ENCODE measurements around the gene DBH.

DBH gene

GRCh38 chr9:133654736-133655657, 18.8 kb downstream of the DBH start:
- no peak for DNase-seq (ENCODE audit: low read depth)
- TF ChIP-seq CTCF (conservative IDR thresholded peaks at IDR 0.05; ENCODE audit: control insufficient read depth, insufficient read depth, low read depth, low read length), result no peak
- H3K4me3 ChIP-seq (ENCODE audit: control insufficient read depth, low read depth, low read length), result no peak overlapping the region

- DNase-seq (ENCODE audit: low read depth), result no peak
- no peak overlapping the region for H3K4me3 ChIP-seq (ENCODE audit: control insufficient read depth, low read depth, low read length)
- TF ChIP-seq CTCF (conservative IDR thresholded peaks at IDR 0.05; ENCODE audit: control insufficient read depth, insufficient read depth, low read depth, low read length), result no peak
Measured at GRCh38 chr9:133655701-133656100, 19.5 kb downstream of the DBH start.

- no peak for TF ChIP-seq CTCF (conservative IDR thresholded peaks at IDR 0.05; ENCODE audit: control insufficient read depth, insufficient read depth, low read depth, low read length)
- DNase-seq (ENCODE audit: low read depth), result no peak
- H3K4me3 ChIP-seq (ENCODE audit: control insufficient read depth, low read depth, low read length), result no peak overlapping the region
Measured at GRCh38 chr9:133656211-133657119, 20.3 kb downstream of the DBH start.

GRCh38 chr9:133657120-133657661, 21.0 kb downstream of the DBH start:
- no peak for TF ChIP-seq CTCF (conservative IDR thresholded peaks at IDR 0.05; ENCODE audit: control insufficient read depth, insufficient read depth, low read depth, low read length)
- H3K4me3 ChIP-seq (ENCODE audit: control insufficient read depth, low read depth, low read length), result no peak overlapping the region
- DNase-seq (ENCODE audit: low read depth), result peak; percentile 24

GRCh38 chr9:133658442-133659431, 22.6 kb downstream of the DBH start:
- no peak overlapping the region for H3K4me3 ChIP-seq (ENCODE audit: control insufficient read depth, low read depth, low read length)
- peak; percentile 21 for DNase-seq (ENCODE audit: low read depth)
- no peak for TF ChIP-seq CTCF (conservative IDR thresholded peaks at IDR 0.05; ENCODE audit: control insufficient read depth, insufficient read depth, low read depth, low read length)
